ENCODE data around the gene GPC1.

Gene GPC1

DNA sequence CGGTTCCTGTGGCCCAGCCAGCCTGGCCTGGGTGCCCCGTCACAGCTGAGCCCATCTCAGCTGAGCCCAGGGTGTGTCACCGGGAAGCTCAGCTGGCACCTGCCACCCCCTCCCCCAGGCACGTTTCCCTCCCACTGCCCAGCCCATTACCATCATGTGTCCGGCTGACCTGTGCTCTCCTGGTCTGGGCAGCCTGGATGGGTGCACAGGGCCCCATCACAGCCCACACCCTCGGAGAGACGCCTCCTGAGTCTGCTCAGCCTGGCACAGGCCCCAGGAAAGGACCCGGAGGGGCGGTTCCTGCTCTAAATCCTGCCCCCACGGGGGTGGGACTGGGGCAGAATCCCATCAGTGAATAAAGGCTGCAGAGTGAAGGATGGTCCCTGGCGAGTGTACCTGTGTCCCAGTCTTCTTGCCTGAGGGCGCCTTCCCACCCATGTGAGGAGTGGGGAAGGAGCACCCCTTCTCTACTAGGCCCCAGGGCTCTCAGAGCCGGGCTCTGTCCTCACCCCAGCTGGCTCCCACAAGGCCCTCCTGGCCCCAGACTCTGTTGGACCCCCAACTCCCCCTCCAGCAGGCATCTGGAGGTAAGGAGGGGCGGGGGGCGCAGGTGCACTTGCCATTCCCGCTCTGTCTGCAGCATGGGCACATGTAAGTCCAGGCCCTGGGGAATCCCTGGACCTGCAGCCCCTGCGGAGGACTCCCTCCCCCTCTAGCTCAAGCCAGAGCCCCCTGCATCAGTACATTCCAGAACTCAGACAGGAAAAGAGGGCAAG, 21.2 kb downstream of the GPC1 start:
- DNase-seq = no peak

DNA sequence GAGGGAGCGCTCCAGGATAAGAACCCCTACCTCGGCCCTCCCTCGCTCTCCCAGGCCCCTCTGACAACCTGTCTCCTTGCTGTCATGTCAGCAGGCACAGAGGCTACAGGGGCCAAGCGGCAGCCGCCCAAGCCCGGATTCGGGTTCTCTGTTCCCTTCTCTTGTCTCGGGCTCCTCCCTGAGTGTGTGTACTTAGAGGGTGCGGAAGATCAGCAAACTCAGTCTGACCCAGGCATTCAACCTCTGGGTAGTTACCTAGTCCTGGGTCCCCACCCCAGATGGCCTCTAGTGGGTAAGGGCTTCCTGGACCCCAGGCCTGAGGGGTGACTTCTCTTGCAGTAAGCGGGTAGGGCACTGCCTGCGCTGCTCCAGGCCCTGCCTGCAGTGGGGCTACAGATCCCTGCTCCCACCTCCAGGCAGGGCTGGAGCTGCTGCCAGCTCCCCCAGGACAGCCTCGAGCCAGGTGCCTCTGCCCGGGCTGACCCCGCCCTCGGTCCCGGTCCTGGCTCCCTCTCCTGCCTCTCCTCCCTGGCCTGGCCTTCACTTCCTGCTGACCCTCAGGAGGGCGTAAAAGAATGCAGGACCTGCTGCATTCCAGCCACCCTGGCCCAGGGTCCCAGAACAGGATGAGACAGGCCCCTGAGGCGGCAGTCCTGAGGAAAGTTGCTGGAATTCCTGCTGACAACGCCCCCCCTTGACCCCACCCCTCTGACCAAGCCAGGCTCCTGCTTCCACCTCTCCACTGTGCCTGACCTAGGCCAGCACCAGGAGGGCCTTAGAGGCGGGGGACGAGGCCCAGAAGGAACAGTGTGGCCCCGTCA, 22.0 kb downstream of the GPC1 start:
- no peak for DNase-seq

DNA sequence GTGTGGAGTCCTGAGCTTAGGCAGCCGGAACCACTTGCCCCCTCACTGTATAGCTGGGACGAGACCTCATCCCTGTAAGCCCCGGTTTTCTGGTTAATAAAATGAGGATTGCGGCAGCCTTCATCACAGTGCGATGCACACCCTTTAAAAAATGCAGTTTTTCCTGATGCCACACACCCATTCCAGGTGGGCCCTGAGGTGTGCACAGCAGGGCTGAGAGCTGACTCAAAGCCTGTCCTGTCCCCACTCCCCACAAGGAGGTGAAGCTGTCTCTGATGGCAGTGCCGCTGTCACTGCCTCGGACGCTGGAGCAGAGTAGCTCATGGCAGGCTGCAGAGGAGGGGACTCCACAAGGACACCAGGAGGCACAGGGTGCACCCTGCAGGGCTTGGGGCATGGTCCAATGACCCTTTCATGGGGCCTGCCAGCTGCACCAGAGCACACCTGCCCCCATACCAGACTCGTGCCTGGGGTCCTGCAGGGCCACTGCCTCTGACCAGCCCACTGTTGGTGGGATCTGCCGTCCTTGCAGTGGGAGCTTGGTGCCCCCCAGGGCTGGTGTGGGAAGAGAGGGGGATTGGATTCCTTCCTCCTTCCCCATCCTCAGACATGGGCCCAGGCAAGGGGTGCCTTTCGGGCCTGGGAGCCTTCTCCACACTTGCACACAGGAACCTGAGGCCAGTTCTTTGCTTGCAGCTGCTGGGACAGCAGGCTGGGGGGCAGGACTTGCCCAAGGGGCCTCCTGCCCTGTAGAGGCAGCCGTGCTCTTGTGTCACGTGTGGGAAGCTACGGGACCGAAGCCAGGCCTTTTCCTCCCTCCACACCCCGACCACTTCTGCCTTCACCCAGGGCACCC, 22.8 kb downstream of the GPC1 start:
- DNase-seq = no peak

DNA sequence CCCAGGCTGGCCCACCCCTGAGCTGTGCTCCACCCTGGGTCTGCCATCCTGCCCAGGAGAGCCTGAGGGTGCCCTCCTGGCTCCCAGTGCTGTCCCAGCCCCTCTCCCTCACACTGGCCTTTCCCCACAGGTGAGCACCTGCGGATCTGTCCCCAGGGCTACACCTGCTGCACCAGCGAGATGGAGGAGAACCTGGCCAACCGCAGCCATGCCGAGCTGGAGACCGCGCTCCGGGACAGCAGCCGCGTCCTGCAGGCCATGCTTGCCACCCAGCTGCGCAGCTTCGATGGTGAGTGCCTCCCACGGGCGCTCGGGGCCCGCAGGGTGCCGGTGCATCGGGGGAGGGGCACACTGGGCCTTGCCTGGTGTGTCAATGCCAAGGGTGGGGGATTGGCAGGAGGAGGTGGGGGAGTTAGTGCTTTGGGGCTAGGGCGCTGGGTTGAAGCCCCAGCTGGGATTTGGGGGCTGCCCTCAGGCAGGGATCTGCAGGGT, 23.5 kb downstream of the GPC1 start:
- no peak for DNase-seq

DNA sequence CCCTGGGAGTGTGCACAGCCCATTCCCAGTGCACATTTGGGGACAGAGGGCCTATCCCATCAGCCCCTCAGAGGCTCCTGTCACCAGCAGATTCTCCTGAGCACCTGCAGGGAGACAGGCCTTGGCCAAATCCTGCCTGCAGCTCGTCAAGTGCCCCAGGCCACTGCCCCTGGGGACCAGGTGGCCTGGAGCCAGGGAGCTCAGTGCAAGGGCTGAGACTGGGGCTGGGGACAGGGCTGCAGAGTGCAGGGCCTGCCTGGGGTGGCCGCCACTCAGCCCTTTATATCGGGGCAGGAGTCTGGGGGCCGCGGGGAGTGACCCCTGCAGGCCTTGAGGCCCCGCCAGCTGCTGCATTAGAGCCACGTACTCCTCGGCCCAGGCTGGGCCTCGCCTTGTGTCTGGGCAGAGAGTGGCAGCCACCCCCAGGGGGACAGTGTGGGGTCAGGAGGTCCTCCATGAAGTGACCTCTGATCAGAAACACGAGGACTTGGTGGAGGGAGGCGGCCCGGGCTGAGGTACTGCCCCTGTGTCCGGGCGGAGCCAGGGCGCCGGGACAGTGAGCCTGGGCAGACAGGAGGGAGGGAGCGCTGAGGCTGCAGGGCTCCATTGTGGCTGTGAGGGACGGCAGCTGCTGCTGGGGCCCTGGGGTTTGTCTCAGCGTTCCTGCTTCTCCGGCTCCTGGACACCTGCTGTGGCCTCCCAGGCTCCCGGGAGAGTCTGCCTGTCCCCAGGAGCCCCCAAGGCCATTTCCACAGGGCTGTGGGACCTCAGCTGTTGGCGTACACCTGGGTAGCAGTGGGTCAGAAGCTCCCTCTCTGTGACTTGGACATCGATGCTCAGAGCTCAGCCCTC, 24.2 kb downstream of the GPC1 start:
- DNase-seq = no peak

DNA sequence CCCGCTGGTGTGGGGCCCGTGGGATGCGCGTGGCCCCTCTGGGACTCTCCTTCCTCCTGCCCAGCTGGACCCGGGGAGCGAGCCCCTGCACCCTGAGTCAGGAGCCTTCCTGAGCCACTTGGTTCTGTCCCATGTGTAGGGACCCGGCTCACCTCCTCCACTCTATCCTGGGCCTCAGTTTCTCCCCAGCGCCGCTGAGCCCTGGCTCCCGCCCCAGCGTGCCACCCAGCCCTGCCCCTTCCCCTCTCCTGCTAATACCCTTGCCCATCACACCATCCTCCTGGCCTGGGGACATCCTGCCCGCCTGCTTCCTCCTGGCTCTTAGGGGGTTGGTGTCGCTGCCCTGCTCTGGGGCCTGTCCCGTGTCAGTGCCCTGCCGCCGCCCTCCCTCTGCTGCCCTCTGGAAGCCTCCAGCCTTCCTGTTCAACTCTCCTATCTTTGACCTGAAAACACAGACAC, 24.8 kb downstream of the GPC1 start:
- no peak for DNase-seq

DNA sequence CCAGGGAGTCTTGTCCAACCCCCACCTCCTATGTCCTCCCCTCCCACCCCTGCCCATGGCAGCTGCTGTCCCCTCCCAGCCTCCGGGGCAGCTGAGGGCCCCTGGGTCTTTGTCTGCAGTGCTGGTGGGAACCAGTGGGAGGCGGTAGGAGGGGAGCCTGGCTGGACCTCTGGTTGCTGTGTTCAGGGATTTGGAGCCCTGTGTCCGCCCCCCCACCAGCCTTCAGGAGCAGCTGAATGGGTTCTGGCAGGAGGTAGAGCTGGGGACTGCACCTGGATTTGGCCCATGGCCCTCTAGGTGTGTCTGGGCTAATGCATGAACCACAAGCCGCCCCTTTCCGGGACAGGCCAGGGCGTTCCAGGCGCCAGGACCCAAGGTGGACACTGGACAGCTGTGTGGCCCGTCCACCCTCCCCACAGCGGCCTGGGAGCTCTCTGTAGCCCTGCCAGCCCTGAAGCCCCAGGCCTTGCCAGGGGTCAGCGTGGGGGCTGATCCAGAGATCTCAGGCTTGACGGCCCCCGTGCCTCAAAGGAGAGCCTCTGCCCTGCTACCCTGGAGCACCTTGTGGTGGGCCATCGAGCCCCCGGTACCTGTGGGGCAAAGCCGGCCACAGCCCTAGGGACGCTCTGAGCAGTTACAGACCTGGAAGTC, 25.4 kb downstream of the GPC1 start:
- DNase-seq = no peak

DNA sequence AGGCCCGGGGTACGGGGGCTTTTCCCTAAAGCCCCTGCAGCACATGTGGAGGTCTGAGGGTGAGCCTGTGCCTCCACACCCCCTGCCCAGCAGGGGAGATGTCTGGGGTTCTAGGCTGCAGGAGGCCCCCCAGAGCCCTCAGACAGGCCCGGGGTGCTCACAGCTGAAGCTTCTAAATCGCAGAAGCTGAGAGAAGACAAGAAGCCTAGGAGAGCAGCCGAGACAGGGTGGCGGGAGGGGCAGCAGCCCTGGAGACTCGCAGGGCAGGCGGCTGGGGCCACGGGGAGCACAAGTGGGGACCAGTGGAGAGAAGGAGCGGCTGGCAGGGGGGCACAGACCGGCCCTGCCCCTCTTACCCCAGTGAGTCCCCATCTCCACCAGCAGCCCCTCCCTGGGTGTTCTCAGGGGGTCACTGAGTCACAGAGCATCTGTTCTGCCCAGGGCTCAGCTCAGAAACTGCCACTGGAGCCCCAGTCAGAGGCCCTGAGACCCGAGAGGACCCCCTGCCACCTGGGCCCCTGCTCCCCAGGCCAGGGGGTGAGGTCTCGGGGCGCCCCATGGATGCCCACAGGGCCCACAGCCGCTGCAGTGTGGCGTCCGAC, 26.1 kb downstream of the GPC1 start:
- DNase-seq = no peak

DNA sequence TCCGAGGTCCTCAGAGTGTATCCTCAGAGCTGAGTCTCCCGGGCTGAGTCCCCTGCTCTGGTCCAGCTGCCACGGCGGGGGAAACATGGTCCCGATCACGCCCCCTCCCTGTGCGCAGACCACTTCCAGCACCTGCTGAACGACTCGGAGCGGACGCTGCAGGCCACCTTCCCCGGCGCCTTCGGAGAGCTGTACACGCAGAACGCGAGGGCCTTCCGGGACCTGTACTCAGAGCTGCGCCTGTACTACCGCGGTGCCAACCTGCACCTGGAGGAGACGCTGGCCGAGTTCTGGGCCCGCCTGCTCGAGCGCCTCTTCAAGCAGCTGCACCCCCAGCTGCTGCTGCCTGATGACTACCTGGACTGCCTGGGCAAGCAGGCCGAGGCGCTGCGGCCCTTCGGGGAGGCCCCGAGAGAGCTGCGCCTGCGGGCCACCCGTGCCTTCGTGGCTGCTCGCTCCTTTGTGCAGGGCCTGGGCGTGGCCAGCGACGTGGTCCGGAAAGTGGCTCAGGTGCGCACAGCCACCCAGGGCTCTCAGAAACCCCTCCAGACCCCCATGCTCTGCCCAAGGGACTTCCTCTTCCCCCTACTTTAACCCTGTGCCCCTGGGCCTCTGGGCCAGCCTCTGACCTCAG, 26.7 kb downstream of the GPC1 start:
- no peak for DNase-seq

DNA sequence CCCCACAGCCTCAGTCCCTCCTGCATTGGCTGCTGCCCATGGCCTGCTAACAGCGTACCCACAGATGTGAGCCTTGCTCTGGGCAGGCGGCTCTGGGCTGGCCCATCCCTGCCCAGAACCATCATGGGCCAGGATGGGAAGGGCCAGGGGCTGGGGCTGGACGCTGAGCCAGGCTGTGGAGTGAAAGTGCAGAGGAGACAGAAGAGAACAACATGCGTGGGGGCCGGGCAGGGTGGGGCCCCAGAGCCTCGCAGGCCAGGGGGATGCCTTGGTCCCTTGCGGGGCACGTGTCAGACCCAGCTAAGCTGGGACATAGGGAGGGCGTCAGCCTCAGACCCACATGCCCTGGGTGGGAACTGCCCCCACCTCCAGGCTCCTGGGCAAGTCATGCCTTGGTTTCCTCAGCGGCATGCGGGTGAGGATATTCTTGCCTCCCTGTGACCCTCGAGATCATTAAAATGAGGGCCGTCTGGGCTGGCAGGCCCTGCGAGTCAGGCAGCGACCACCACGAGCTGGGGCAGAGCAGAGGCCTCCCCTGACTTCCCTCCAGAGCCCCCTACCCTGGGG, 27.3 kb downstream of the GPC1 start:
- no peak for DNase-seq

DNA sequence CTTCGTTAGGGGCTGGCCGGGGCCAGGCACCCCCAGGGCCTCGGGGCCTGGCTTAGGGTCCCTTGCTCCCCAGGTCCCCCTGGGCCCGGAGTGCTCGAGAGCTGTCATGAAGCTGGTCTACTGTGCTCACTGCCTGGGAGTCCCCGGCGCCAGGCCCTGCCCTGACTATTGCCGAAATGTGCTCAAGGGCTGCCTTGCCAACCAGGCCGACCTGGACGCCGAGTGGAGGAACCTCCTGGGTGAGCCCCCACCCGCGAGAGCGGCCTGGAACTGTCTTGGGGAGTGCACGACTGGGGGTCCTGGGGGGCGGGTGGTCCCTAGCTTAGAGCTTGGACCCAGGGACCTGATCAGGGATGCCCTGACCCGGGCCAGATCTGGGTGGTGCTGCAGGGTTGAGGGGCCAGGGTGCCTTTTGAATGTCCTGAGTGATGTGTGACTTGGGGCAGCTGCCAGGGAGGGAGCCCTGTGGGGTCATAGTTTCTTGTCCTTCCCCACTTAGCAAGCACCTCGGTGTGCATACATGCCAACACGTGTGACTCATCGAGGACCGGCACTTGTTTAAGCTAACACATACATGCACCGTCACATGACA, 27.9 kb downstream of the GPC1 start:
- DNase-seq = no peak

DNA sequence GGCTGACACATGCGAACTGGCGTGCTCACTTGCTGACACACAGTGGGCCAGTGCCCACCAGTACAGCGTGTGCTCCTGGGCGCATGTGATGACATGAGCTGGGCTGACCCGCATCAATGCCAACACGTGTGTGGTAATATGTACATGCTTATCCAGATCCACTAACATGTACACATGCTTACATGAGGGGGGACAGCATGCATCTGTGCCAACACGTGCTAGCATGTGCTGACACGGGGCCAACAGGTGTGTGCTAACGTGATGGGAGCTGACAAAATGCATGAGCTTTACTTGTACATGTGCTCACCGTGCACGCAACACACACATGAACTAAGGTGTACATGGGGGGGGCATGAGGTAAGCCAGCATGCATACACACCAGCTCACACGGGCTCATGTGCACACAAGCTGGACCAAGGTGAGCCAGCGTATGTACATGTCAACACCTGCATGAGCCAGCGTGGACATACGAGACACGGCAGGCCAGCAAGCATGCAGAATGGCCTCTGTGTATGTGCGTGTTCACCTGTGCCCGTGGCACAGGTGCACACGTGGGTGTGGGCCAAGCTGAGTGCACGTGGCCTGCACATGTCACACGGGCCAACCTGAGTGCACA, 28.5 kb downstream of the GPC1 start:
- DNase-seq = no peak

DNA sequence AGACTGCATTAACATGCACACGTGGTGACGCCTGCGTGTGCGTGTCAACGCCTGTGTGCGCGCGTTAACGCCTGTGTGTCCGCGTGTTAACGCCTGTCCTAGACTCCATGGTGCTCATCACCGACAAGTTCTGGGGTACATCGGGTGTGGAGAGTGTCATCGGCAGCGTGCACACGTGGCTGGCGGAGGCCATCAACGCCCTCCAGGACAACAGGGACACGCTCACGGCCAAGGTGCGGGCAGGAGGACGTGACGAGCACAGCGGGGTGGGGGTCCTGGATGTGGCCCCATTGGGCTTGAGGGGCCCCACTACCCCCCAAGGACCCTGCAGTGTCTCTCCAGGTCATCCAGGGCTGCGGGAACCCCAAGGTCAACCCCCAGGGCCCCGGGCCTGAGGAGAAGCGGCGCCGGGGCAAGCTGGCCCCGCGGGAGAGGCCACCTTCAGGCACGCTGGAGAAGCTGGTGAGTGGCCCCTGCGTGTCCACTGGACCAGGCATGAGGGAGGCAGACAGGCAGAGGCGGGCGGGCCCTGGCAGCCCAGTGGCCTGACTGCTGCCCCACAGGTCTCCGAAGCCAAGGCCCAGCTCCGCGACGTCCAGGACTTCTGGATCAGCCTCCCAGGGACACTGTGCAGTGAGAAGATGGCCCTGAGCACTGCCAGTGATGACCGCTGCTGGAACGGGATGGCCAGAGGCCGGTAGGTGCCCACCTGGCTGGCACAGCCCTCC, 29.2 kb downstream of the GPC1 start:
- DNase-seq = no peak

DNA sequence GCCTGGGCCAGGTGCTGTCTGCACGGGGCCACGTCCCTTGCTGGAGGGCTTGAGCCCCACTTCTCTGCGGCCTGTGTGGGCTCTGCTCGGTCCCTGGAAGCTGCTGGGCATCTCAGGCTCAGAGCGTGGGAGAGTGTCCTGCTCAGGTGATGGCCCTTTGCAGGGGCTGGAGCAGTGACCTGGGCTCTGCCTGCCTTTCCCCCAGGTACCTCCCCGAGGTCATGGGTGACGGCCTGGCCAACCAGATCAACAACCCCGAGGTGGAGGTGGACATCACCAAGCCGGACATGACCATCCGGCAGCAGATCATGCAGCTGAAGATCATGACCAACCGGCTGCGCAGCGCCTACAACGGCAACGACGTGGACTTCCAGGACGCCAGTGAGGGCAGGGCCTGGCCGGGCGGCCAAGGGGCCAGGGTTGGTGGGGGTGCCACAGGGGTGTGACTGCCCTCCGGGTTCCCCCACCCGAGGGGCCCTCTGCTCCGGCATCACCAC, 29.9 kb downstream of the GPC1 start:
- DNase-seq = no peak

DNA sequence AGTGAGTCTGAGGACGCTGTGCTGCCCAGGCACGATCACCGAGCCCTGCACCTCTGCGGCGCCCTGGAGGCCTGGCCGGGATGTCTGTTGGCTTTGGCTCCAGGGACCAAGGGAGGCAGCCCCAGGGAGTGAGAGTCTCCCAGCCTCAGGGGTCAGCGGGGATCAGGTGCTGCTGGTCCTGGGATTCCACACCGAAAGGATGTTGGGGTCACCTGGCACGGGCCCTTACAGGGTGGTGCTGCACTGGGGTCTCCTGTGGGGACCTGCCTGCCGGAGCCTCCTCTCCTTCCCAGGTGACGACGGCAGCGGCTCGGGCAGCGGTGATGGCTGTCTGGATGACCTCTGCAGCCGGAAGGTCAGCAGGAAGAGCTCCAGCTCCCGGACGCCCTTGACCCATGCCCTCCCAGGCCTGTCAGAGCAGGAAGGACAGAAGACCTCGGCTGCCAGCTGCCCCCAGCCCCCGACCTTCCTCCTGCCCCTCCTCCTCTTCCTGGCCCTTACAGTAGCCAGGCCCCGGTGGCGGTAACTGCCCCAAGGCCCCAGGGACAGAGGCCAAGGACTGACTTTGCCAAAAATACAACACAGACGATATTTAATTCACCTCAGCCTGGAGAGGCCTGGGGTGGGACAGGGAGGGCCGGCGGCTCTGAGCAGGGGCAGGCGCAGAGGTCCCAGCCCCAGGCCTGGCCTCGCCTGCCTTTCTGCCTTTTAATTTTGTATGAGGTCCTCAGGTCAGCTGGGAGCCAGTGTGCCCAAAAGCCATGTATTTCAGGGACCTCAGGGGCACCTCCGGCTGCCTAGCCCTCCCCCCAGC, 30.5 kb downstream of the GPC1 start:
- no peak for DNase-seq

DNA sequence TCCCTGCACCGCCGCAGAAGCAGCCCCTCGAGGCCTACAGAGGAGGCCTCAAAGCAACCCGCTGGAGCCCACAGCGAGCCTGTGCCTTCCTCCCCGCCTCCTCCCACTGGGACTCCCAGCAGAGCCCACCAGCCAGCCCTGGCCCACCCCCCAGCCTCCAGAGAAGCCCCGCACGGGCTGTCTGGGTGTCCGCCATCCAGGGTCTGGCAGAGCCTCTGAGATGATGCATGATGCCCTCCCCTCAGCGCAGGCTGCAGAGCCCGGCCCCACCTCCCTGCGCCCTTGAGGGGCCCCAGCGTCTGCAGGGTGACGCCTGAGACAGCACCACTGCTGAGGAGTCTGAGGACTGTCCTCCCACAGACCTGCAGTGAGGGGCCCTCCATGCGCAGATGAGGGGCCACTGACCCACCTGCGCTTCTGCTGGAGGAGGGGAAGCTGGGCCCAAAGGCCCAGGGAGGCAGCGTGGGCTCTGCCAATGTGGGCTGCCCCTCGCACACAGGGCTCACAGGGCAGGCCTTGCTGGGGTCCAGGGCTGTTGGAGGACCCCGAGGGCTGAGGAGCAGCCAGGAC, 31.2 kb downstream of the GPC1 start:
- no peak for DNase-seq

DNA sequence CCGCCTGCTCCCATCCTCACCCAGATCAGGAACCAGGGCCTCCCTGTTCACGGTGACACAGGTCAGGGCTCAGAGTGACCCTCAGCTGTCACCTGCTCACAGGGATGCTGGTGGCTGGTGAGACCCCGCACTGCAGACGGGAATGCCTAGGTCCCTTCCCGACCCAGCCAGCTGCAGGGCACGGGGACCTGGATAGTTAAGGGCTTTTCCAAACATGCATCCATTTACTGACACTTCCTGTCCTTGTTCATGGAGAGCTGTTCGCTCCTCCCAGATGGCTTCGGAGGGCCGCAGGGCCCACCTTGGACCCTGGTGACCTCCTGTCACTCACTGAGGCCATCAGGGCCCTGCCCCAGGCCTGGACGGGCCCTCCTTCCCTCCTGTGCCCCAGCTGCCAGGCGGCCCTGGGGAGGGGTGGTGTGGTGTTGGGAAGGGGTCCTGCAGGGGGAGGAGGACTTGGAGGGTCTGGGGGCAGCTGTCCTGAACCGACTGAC, 31.7 kb downstream of the GPC1 start:
- DNase-seq = no peak
